Measurements from ENCODE around the gene PLTP. TPM values are rescaled to one million over a fixed set of nuclear protein-coding genes. Genes with fewer than 3 reads are reported as not detected.

Gene PLTP
- total RNA-seq, 6 experiments from 2014 or later, result 9.6 to 70.2 (median 35.6) TPM

GRCh38 chr20:45860560-45861220 lies 51.3 kb downstream of the PLTP start:
- H3K4me1 ChIP-seq, result peaks cover 0 to 17% (median 5%) of the 10 kb centered on the region in 4 donors
- H3K27me3 ChIP-seq, result no peaks in the 10 kb centered on the region
- H3K4me3 ChIP-seq, result no peak overlapping the region
- no peak for TF ChIP-seq CTCF (IDR thresholded peaks at IDR 0.05)
- TF ChIP-seq POLR2A (IDR thresholded peaks at IDR 0.05), result no peak
- ATAC-seq, result no peak
- H3K36me3 ChIP-seq, result no peaks in the 10 kb centered on the region
- no peaks in the 10 kb centered on the region for H3K9me3 ChIP-seq
- DNase-seq, result no peak
- intact Hi-C loops (cut with DNase I), result no loop called here
- no peak overlapping the region for H3K27ac ChIP-seq
- 67% methylated on average over 6 of the region's 7 CpGs for WGBS (ENCODE audit: insufficient coverage, low coverage, low lambda C conversion rate, missing lambda C conversion rate)

GRCh38 chr20:45859916-45860315 lies 52.0 kb downstream of the PLTP start:
- WGBS (ENCODE audit: insufficient coverage, low coverage, low lambda C conversion rate, missing lambda C conversion rate), result 96% methylated on average over 4 of the region's 5 CpGs
- H3K4me1 ChIP-seq, result peaks cover 0 to 21% (median 8%) of the 10 kb centered on the region in 4 donors
- no peak for ATAC-seq

GRCh38 chr20:45857882-45858216 lies 54.1 kb downstream of the PLTP start:
- no peak for TF ChIP-seq POLR2A (IDR thresholded peaks at IDR 0.05)
- TF ChIP-seq CTCF (IDR thresholded peaks at IDR 0.05), result no peak
- Histone ChIP-seq H3K4me3 (peak overlapping the region; percentile 92 to 93 (median 93)), H3K9me3 (no peaks in the 10 kb centered on the region), H3K27me3 (no peaks in the 10 kb centered on the region), H3K27ac (peak overlapping the region; percentile 64 to 86 (median 69)), H3K36me3 (no peaks in the 10 kb centered on the region), H3K4me1 (peaks cover 0 to 21% (median 8%) of the 10 kb centered on the region in 4 donors)
- 17% methylated on average over 1 of the region's 13 CpGs for WGBS (ENCODE audit: insufficient coverage, low coverage, low lambda C conversion rate, missing lambda C conversion rate)
- intact Hi-C loops (cut with DNase I), result no loop called here
- DNase-seq (peak in 1 of 3 donors; percentile 55), ATAC-seq (peak in 3 of 4 donors; percentile 10 to 31 (median 23))

More at GRCh38 chr20:45859916-45860315, 52.0 kb downstream of the PLTP start:
- DNase-seq, result no peak
- Histone ChIP-seq H3K4me3 (no peak overlapping the region), H3K9me3 (no peaks in the 10 kb centered on the region), H3K27ac (no peak overlapping the region), H3K36me3 (no peaks in the 10 kb centered on the region), H3K27me3 (no peaks in the 10 kb centered on the region)
- TF ChIP-seq POLR2A (IDR thresholded peaks at IDR 0.05) (no peak), CTCF (IDR thresholded peaks at IDR 0.05) (no peak)
- intact Hi-C loops (cut with DNase I), result no loop called here

GRCh38 chr20:45857114-45857881 lies 54.7 kb downstream of the PLTP start, which contains the start of the genes ACOT8 and ZSWIM3:
Gene ACOT8 (minus strand): TSS chr20:45857392. CDS start chr20:45857315, 77 bp downstream.
Gene ZSWIM3 (plus strand): TSS chr20:45857614. CDS start chr20:45857826, 212 bp downstream.
- intact Hi-C loops (cut with DNase I), result no loop called here
- ATAC-seq, result peak; percentile 98 to 100 (median 99)
- peaks cover 0 to 21% (median 8%) of the 10 kb centered on the region in 4 donors for H3K4me1 ChIP-seq
- no peaks in the 10 kb centered on the region for H3K9me3 ChIP-seq
- H3K4me3 ChIP-seq, result peak within 1 kb of the TSS; percentile 92 to 93 (median 93)
- H3K27me3 ChIP-seq, result no peaks in the 10 kb centered on the region
- 0% methylated on average over 14 of the region's 36 CpGs for WGBS (ENCODE audit: insufficient coverage, low coverage, low lambda C conversion rate, missing lambda C conversion rate)
- TF ChIP-seq CTCF (IDR thresholded peaks at IDR 0.05) (no peak), POLR2A (IDR thresholded peaks at IDR 0.05) (peak; percentile 97)
- peak within 1 kb of the TSS; percentile 64 to 86 (median 69) for H3K27ac ChIP-seq
- H3K36me3 ChIP-seq, result no peaks in the 10 kb centered on the region
- DNase-seq, result peak; percentile 86 to 99 (median 91)
